VCaP (cell line): ENCODE measurements around the gene OSCP1.

Source experiments
- H3K27ac ChIP-seq: fragments of 450-650 bp; 2 replicates; pipeline ENCODE4 v1.5.1; 2017
- TF ChIP-seq, protein P1 (sequence below): fragments of 450-650 bp; conservative IDR thresholded peaks from 2 replicates; pipeline ENCODE4 v1.5.1; 2017; ENCODE audit warnings: mild to moderate bottlenecking, moderate library complexity

Gene OSCP1

DNA sequence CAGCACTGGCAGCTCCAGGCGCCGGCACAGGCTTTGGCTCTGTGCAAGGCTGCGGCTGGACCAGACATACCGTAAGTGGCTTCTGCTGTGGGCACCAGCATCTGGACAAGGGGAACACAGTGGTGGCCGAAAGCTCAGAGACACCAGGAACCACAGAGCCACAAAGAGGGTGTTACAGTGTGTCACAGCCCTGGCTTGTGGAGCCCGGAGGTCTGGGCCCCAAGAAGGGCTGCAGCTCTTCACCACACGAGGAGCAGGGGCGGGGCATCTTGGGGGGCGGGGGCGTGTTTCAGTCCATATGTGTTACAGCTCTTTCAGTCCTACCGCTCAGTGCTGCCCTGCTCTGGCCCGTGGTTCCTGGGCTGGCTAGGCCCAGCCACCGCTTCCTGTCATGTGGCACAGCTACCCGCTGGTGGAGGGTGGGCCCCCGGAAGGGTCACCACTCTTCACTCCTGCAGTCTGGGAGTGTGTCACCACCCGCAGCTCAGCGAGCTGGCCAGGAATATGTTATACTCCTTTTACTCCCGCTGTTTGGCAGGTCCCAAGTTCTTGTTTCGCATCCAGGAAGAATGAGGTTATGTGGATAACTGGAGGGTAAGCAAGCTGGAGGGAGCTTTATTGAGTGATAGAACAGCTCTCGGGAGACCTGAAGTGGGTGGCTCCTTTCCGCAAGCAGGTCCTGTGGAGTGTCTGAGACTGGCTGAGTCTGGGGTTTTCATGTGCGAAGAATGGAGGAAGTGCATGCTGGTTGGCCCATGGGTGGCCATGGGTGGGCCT is 49.2 kb downstream of the OSCP1 start:
- no peak overlapping the region for H3K27ac ChIP-seq
- TF ChIP-seq, protein P1, sequence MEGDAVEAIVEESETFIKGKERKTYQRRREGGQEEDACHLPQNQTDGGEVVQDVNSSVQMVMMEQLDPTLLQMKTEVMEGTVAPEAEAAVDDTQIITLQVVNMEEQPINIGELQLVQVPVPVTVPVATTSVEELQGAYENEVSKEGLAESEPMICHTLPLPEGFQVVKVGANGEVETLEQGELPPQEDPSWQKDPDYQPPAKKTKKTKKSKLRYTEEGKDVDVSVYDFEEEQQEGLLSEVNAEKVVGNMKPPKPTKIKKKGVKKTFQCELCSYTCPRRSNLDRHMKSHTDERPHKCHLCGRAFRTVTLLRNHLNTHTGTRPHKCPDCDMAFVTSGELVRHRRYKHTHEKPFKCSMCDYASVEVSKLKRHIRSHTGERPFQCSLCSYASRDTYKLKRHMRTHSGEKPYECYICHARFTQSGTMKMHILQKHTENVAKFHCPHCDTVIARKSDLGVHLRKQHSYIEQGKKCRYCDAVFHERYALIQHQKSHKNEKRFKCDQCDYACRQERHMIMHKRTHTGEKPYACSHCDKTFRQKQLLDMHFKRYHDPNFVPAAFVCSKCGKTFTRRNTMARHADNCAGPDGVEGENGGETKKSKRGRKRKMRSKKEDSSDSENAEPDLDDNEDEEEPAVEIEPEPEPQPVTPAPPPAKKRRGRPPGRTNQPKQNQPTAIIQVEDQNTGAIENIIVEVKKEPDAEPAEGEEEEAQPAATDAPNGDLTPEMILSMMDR = no peak

DNA sequence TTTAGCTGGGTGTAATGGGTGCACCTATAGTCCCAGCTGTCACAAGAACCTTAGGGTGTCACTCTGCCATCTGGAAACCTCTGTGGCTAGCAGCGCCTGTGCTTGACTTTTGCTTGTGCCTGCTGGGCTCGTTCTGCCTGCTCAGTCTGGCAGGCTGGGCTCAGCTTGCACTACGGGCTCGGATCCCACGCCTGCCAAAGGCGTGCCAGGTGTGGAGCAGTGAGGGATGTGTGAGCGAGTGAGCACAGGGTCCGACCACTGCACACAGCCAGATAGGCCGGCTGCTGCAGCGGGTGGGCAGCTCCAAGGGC is 49.8 kb downstream of the OSCP1 start:
- TF ChIP-seq, protein P1 = no peak
- H3K27ac ChIP-seq = no peak overlapping the region

DNA sequence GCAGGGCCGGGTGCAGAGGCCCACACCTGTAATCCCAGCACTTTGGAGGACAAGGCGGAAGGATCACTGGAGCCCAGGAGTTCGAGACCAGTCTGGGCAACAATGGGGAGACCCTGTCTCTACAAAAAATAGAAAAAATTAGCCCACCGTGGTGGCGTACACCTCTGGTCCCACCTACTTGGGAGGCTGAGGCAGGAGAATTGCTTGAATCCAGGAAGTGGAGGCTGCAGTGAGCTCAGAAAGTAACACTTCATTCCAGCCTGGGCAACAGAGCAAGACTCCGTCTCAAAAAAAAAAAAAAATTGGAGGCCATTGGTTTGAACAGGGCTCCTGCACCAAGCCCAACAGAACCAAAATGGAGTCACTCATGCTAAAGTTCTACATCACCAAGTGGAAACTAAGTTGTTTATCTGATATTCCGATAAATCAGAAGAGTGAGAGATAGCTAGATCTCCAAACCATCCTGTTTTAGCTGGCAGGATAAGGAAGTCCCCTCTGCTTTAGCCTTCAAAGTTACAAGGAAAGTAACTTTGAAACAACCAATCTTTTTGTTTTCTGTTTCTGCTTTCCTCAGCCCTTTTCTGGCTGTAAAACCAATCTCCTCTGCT is 51.8 kb downstream of the OSCP1 start:
- TF ChIP-seq, protein P1 = no peak

DNA sequence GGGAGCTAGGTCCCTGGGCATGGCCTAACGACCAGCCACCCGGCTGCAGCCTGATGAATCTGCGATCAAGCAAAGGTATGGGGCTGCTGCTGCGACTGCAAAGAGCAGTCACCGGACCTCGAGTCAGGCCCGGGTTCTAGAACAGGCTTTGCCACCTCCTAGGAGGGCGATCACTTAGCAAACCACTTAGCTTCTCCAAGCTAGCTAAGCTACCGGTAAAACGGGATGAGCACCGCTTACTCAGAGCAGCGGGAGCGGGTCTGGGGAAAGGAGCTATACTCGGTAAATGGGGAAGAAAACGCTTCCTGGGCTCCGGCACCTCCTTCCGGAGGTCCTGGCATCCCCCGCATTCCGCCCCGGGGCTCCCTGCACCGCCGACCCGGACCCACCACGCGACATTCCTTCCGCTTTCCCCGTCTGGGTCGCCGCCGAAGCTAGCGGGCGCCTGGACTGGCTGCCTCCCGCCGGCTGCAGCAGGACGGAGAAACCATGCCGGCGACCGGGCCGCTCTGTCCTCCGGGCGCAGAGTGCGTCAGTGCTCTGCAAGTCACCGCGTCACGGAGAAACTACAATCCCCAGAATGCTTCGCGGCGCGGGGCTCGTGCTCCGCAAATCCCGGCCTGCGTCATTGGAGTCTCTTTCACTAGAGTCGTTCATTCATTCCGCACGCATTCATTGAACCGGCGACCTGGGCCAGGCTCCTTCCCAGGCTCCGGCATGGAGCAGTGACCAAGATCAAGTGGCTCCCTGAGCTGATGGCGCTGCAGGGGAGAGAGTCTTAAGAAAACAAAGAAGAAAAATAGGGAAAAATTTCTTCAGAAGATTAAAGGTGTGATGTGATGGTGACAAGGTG is 52.6 kb downstream of the OSCP1 start, which contains the start of gene LSM10:
Gene LSM10 (minus strand): TSS at position 531 of the 853 bp plus-strand sequence. CDS start 3,779 bp downstream, outside the sequence.
- TF ChIP-seq, protein P1 = no peak
- H3K27ac ChIP-seq = peak within 1 kb of the TSS; percentile 79

More for the DNA sequence above, 51.8 kb downstream of the OSCP1 start:
- peak overlapping the region; percentile 79; the same call in 1 of the 2 replicates for H3K27ac ChIP-seq

DNA sequence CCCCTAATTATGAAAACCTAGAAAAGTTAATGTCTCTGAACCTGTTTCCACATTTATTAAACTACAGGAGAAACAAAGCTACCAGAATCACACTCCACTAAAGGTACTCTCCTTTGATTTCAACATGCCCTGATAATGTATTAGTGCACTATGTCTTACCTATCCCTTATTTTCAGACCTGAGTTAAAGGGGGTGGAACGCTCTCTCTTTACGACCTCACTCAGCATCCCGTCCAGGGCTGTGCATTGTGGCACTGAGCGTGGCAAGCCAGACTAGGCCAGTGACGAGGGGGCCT is 53.2 kb downstream of the OSCP1 start:
- peak overlapping the region; percentile 79 for H3K27ac ChIP-seq
- TF ChIP-seq, protein P1 = no peak

DNA sequence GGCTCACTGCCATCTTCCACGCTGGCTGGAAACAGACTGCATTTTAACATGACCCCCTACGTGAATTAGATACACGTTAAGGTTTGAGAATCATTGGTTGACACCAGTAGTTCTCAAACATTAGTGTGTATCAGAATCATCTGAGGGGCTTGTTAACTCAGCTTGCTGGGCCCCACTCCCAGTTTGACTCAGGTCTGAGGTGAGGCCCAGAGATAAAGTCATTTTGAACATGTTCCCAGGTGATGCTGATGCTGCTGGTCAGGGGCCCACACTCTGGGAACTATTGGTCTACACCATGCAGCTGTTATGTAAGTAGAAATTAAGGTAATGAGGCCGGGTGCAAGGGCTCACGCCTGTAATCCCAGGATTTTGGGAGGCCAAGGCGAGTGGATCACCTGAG is 53.9 kb downstream of the OSCP1 start:
- TF ChIP-seq, protein P1 = no peak
- H3K27ac ChIP-seq = peak overlapping the region; percentile 79

DNA sequence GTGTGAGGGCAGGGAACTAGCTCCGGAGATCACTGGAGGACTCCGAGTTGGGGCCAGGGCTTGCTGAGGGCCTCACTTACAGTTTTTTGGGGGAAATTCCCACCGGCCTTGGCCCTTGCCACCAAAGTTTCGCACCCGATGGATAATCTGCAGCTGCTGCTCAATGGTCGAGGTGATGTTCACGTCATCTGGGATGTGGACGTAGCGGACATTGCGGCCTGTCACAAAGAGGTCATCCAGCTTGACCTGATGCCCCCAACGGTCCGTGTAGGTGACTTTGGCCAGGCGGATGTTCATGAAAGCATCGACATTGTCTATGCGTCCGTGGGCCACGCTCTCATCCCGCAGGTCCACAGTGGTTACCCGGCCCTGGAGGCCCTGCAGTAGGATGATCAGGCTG is 56.6 kb downstream of the OSCP1 start:
- TF ChIP-seq, protein P1 = no peak
- no peak overlapping the region for H3K27ac ChIP-seq
